Activated T-helper 2 cell treated with anti-CD3 and anti-CD28 coated beads, Interferon-gamma antibody, Interleukin-2, Interleukin-4, amounts not matched to agents 10 μg/mL and 5 μg/mL and 100 μg/mL, durations not matched to agents 14 hours and 24 hours and 36 hours (primary cell): ENCODE data around the gene IRAK1BP1. TPM values are rescaled to one million over a fixed set of nuclear protein-coding genes. Genes with fewer than 3 reads are reported as not detected.

Experiments used
- DNase-seq: peaks from one replicate; pipeline ENCODE4 v3.0.0; 2021; ENCODE audit warnings: low spot score
- H3K27ac Mint-ChIP-seq: one replicate; pipeline ENCODE4 v1.8.0; 2021; ENCODE audit warnings: mixed read lengths
- H3K27me3 Mint-ChIP-seq: one replicate; pipeline ENCODE4 v1.8.0; 2021; ENCODE audit warnings: low read depth, mixed read lengths
- H3K36me3 Mint-ChIP-seq: one replicate; pipeline ENCODE4 v1.8.0; 2021; ENCODE audit warnings: low read depth, mixed read lengths
- H3K4me1 Mint-ChIP-seq: one replicate; pipeline ENCODE4 v1.8.0; 2021; ENCODE audit warnings: low read depth, mixed read lengths
- H3K4me3 Mint-ChIP-seq: one replicate; pipeline ENCODE4 v1.8.0; 2021; ENCODE audit warnings: low read depth, mild to moderate bottlenecking, moderate library complexity, mixed read lengths
- H3K9me3 Mint-ChIP-seq: one replicate; pipeline ENCODE4 v1.8.0; 2021; ENCODE audit warnings: mixed read lengths
- intact Hi-C: fragments of 100-400 bp; cut with micrococcal nuclease; formaldehyde crosslinking; loops from one replicate; pipeline ENCODE4 v1.15.1; 2023
- total RNA-seq: library from RNA; stranded (reverse); gene quantifications from 2 replicates; pipeline ENCODE4 v1.2.3, GENCODE V29; 2022

Gene IRAK1BP1
- total RNA-seq, 1 donor from 2014 or later, result 2.6 TPM

GRCh38 chr6:78952362-78952761 lies 85.0 kb downstream of the IRAK1BP1 start:
- H3K36me3 Mint-ChIP-seq, result peaks cover 90% of the 10 kb centered on the region
- intact Hi-C loops, result no loop called here
- H3K9me3 Mint-ChIP-seq, result peaks cover 40% of the 10 kb centered on the region
- H3K4me1 Mint-ChIP-seq, result peaks cover 2% of the 10 kb centered on the region
- H3K4me3 Mint-ChIP-seq, result no peak overlapping the region
- no peak for DNase-seq
- no peak overlapping the region for H3K27ac Mint-ChIP-seq
- no peaks in the 10 kb centered on the region for H3K27me3 Mint-ChIP-seq

Other genes starting within 250 kb of the IRAK1BP1 start
- 35.2 TPM in 2 replicates for gene PHIP, start 210.7 kb downstream of the IRAK1BP1 start, total RNA-seq